A673 (cell line): ENCODE results near the gene SIDT1.

ENCODE experiments used
- EZH2 ChIP-seq: fragments of 200-600 bp; sonication (generic); IDR thresholded peaks from 2 replicates; pipeline ENCODE4 v1.6.1; 2017; ENCODE audit warnings: borderline replicate concordance, low read depth, mild to moderate bottlenecking, mixed read lengths, antibody characterized with exemption, low read length; ENCODE audit not compliant: poor library complexity, severe bottlenecking
- TF ChIP-seq, protein P1 (sequence below): fragments of 300-800, 200-600 bp; sonication (generic); conservative IDR thresholded peaks from 2 replicates; pipeline ENCODE4 v1.5.1; 2017; ENCODE audit warnings: low read depth, mild to moderate bottlenecking, antibody characterized with exemption, low read length, moderate library complexity, mixed read lengths

DNA sequence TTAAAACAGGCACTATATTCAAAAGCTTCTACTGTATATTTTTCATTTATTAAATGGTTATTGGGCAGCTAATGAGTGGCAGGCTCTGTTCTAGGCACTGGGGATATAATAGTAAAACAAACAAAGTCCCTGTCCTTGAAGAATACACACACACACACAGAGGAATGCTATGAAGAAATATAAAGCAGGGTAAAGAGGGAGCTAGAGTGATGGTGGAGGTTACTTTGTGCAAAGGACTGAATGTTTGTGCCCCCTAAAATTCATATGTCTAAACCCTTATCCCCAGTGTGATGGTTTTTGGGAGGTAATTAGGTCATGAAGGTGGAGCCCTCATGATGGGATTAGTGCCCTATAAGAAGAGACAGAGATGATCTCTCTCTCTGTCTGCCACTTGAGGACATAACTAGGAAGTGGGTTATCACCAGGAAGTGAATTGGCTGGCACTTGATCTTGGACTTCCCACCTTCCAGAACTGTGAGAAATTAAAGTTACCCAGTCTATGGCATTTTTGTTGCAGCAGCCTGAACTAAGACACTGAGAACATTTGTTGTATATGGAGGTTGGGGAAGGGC, 132.3 kb downstream of the SIDT1 start:
- TF ChIP-seq EZH2: no peak
- TF ChIP-seq, protein P1, sequence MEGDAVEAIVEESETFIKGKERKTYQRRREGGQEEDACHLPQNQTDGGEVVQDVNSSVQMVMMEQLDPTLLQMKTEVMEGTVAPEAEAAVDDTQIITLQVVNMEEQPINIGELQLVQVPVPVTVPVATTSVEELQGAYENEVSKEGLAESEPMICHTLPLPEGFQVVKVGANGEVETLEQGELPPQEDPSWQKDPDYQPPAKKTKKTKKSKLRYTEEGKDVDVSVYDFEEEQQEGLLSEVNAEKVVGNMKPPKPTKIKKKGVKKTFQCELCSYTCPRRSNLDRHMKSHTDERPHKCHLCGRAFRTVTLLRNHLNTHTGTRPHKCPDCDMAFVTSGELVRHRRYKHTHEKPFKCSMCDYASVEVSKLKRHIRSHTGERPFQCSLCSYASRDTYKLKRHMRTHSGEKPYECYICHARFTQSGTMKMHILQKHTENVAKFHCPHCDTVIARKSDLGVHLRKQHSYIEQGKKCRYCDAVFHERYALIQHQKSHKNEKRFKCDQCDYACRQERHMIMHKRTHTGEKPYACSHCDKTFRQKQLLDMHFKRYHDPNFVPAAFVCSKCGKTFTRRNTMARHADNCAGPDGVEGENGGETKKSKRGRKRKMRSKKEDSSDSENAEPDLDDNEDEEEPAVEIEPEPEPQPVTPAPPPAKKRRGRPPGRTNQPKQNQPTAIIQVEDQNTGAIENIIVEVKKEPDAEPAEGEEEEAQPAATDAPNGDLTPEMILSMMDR: no peak
